Choroid plexus epithelial cell (primary cell): ENCODE data around the gene DEFB108B.
"Not testable (repeated sequence)": the region's sequence is repeated elsewhere in the genome, so short reads cannot be mapped to it uniquely, and the experiment has no call there.

Experiments used
- DNase-seq: peaks from one replicate; pipeline ENCODE4 v3.0.0-alpha.2; 2010; ENCODE audit warnings: low read depth
- H3K4me3 ChIP-seq: 2 replicates; pipeline ENCODE4 v1.5.1; 2011; ENCODE audit warnings: low read depth, mild to moderate bottlenecking, control low read depth, low read length, moderate library complexity
- CTCF ChIP-seq: conservative IDR thresholded peaks from 2 replicates; pipeline ENCODE4 v1.5.1; 2011; ENCODE audit warnings: low read depth, mild to moderate bottlenecking, control low read depth, inconsistent platforms, low read length, moderate library complexity

Gene DEFB108B

GRCh38 chr11:71863978-71864627 is 31.1 kb downstream of the DEFB108B start:
- TF ChIP-seq CTCF: peak; percentile 69
- DNase-seq: peak; percentile 83
- H3K4me3 ChIP-seq: not testable (repeated sequence)

- H3K4me3 ChIP-seq, DNase-seq: not testable (repeated sequence)
Observed at GRCh38 chr11:71867209-71867608, 34.2 kb downstream of the DEFB108B start.

GRCh38 chr11:71869931-71870330 is 36.9 kb downstream of the DEFB108B start:
- H3K4me3 ChIP-seq, DNase-seq: not testable (repeated sequence)

- DNase-seq, H3K4me3 ChIP-seq: not testable (repeated sequence)
Observed at GRCh38 chr11:71870661-71871060, 37.7 kb downstream of the DEFB108B start.

GRCh38 chr11:71876262-71876661 is 43.3 kb downstream of the DEFB108B start:
- DNase-seq: peak; percentile 0

GRCh38 chr11:71878059-71878458 is 45.1 kb downstream of the DEFB108B start, which contains the start of gene DEFB131B:
TSS of gene DEFB131B (plus strand) at chr11:71878453. CDS start at chr11:71878453, 0 bp downstream.
- not testable (repeated sequence) for DNase-seq, H3K4me3 ChIP-seq

More at GRCh38 chr11:71876262-71876661, 43.3 kb downstream of the DEFB108B start:
- H3K4me3 ChIP-seq: not testable (repeated sequence)

GRCh38 chr11:71885806-71886205 is 52.8 kb downstream of the DEFB108B start:
- not testable (repeated sequence) for H3K4me3 ChIP-seq, DNase-seq
